Activated CD4-positive, alpha-beta T cell treated with anti-CD3 and anti-CD28 coated beads, Interleukin-2, amount 50 U/mL, for 16 hours (primary cell): ENCODE data around the gene ZNF208.
A peak's percentile ranks its signal among the peaks of the same experiment; 100 is the strongest.
"Not testable (repeated sequence)": the region's sequence is repeated elsewhere in the genome, so short reads cannot be mapped to it uniquely, and the experiment has no call there.

Experiments used
- DNase-seq: peaks from one replicate; pipeline ENCODE4 v3.0.0-alpha.2; 2020

Gene ZNF208

DNA sequence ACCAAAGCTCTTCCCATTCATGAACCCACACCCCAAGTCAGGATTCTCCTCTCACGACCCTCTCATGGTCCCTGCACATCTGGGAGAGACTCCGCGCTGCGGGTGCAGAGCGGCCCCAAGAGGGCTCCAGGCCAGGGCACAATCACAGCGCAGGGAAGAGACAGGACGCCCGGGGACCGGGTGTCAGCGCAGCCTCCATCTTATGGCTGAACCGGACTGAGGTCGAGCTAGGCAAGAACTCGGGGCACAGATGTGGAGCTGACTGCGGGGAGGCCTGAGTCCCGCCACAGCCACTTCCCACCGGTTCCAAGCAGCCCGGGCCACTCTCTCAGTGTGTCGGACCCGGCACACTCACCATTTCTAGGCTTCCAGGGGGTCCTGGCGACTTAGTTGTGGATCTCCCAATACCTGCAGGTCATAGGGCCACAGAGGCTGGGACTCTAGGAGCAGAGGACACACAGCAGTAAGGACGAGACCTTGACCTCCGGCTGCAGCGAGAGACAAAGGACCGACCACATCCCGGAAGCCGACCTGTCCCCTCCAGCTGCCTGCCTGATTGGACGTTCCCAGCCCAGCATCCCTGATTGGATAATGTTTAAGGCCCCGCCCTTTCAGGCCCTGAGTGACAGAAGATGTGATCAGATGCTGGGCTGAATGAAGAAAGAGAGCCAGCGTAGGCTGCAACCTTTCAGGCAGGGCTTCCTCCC is at the start of gene ZNF208:
TSS of gene ZNF208 (minus strand) at position 507 of the 707 bp plus-strand sequence. CDS start at position 358, 149 bp downstream.
- DNase-seq: peak; percentile 17

DNA sequence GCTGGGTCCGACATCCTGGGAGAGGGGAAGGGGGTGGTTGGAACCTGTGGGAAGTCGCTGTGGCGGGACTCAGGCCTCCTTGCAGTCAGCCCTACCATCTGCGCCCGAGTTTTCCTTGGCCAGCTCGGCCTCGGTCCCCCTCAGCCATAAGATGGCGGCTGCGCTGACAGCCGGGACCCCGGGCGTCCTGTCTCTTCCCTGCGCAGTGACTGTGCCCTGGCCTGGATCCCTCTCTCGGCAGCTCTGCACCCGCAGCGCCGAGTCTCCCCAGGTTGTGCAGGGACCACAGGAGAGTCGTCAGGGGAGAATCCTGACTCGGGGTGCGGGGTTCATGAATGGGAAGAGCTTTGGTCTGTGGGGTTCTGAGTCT is 41.9 kb upstream of the ZNF208 start:
- DNase-seq: peak; percentile 5

DNA sequence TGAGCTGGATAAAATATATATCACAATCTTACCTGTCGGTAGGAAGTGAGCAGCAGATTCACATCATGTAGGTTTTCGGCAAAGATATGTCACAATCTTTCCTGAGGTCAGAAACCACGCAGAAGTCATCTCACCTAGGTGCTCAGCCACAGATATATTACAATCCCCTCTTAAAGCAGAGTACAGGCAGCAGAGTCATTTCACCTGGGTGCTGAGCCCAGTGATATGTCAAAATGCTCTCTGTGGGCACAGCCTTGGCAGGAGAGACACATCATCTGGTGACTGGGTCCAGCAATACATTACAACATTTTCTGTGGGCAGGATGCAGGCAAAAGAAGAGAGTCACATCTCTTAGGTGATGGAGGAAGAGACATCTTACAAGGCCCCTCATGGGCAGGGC is 30.4 kb upstream of the ZNF208 start:
- not testable (repeated sequence) for DNase-seq

DNA sequence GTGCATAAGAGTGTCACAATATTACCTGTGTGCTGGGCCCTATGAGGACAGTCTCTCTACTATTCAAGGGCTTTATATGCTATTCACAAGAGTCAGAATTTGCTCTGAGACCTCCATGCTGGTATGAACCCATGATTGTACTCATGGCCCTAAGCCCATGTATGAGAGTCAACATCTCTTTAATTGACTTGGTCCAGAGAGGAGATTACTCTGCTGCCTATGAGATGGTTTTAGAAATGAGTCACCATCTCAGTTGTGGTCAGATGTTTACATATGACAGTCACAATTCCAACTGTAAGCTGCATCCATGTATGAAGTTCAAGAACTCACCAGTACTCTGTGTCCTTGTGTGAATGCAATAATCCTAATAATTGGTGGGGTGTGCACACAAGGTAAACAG is 19.9 kb upstream of the ZNF208 start:
- peak; percentile 6 for DNase-seq

DNA sequence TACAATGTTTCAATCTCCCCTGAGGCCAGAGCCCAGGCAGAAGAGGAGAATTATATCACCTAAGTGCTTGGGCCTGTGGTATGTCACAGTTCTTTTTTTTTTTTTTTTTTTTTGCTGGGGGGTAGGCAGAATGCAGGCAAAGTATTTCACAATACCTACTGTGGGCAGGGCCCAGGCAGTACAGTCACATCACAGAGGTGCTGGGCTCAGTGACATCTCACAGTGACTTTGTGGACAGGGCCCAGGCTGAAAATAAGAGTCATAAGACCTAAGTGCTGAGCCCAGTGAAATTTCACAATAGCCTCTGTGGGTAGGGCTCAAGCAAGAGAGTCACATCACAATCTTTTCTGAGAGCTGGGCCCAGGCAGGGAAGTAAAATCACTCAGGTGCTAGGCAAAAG is 15.9 kb upstream of the ZNF208 start:
- no peak for DNase-seq

DNA sequence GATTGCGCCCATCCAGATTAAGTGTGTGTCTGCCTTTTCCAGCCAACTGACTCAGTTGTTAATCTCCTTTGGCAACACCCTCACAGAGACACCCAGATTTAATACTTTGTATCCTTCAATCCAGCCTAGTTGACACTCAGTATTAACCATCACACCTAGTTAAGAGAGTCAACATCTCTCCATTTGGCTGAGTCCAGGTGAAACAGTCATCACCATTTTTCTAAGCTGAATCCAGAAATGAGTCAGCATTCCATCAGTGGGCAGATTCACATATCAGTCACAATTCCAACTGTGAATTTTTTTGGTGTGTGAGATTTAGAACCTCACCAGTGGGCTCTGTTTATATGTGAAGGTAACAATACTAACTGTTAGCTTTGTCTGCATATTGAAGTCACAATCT is 14.8 kb upstream of the ZNF208 start:
- not testable (repeated sequence) for DNase-seq

DNA sequence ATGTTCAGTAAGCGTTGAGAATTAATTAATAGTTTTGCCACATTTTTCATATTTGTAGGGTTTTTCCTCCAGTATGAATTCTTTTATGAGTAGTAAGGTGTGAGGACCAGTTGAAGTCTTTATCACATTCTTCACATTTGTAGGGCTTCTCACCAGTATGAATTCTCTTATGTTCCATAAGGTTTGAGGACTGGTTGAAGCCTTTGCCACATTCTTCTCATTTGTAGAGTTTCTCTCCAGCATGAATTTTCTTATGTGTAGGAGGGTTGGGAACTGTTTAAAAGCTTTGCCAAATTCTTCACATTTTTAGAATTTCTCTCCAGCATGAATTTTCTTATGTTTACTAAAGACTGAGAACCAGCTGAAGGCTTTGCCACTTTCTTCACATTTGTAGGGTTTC is 40.3 kb downstream of the ZNF208 start:
- DNase-seq: no peak

DNA sequence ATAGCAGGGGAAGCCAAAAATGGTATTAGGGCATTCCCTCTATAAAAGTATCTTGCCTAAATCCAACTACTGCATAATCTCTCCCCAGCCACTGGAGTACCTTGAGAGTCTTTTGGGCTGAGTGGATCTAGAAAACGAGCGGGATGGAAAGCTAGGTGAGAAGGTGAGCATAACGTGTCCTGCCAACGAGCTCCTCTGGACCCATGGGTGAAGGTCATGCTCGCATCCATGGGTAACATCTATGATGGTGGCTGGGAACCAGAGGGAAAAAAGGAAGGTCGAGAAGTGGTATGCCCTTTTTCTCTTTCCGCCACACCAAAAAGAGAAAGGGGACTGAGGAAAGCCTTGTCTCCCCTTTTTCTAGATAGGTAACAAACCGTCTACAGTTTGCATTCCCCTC is 63.0 kb downstream of the ZNF208 start:
- DNase-seq: no peak

DNA sequence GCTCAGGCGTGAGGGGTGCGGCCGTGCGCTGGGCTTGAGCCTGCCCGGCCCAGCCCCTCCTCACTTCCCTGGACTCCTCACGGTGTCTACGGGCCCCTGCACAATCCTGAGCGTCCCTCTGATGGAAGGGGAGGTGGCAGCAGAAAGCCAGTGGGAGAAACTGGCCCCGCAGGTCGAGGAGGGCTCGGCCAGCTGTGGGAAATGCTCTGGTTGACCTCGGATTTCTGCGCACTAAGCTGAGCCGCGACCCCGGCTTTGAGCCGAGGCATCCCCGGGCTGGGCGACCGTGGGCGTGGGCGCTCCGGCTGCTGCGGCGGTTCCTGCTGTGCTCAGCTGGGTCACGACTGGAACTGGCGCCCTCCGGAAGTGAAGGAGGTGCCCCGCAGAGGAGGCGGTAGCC is 70.1 kb downstream of the ZNF208 start:
- DNase-seq: no peak

DNA sequence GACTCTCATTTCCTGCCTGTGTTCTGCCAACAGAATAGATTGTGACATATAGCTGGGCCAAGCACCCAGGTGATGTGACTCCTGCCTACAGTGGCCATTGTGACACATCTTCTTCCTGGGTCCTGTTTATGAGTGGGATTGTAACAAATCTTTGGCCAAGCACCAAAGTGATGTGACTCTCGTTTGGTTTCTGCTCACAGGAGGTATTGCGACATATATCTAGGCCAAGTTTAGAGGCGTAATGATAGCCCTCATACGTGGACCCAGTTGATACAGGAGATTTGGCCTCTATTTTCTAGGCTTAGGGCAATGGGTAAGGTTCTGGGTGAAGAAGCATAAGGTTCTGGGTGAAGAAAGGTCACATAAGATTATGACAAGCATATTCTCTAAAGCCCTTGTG is 76.2 kb downstream of the ZNF208 start:
- no peak for DNase-seq

DNA sequence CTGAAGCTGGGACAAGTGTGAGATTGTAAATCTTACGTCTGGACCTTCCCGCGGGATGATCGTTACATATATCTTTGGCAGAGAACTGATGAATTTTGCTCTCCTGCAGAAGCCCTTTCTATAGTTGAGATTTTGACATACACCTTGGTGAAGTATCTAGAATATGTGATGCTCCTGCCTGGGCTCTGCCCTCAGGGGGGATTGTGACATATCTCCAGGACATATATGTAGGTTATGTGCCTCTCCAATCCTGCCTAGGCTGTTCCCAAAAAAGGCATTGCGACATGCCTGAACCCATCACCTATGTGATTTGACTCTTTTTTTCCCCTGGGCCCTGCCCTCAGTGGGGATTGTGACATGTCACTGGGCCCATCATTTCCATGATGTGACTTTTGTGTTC is 76.6 kb downstream of the ZNF208 start:
- no peak for DNase-seq

DNA sequence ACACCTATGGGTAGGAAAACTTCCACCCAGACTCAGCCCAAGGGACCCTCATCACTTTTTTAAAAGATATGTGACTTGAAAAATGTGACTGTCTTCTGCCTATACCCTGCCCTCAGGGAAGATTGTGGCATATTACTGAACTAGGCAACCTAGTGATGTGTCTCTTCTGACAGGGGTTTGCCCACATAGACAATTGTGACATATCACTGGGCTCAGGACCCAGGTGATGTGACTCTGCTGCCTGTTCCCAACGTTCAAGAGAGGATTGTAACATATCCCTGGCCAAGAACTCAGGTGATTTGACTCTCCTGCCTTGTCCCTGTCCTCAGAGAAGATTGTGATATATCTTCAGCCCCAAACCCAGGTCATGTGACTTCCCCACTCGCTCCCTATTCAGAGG is 88.5 kb downstream of the ZNF208 start:
- DNase-seq: no peak

DNA sequence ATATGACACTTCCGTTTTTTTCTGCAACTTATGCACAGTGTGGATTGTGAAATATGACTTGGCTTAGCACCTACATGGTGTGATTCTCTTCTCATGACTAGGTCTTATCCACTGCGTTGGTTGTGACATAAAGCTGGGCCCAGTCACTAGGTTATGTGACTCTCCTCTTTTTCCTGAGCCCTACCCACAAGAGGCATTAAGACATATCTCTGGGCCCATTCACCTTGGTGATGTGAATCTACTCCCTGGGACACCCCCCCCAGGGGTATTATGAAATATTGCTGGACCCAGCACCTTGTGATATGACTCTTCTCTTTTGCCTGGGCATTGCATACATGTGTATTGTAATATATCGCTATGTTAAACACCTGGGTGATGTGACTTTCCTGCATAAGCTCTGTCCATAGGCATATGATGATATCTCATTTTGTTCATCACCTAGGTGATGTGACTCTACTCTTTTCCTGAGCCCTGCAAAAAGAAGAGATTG is 89.0 kb downstream of the ZNF208 start:
- DNase-seq: no peak

DNA sequence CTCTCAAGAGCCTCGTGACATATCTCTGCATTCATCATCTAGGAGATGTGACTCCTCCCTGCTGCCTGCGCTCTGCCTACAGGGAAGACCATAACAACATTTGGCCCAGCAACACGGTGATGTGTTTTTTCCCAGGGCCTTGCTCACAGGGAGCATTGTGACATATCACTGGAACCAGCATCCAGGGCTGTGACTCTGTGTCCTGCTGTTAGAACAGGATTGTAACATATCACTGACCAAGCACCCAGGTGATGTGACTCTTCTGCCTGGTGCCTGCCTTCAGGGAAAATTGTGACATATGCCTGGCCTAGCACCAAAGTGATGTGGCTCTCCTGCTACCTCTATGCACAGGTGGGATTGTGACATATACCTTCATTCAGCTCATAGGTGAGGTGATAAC is 95.3 kb downstream of the ZNF208 start:
- DNase-seq: no peak

DNA sequence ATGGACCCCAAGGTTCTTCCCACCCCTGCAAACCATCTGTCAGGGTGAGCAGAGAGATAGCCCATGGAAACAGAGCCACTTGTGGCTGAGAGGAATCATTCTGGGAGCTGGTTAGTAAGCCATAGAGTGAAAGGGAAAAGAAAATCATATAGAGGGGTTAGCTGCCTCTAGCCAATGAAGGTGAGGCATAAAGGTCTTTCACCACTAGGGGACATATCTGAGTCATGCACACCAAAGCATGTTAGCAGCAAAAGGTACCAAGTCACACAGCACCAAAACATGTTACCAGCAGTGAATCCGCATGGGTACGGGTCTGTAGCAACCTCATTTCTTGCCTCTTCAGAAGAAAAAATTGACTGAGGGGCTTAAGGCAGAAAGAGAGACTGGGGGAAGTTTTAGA is 98.1 kb downstream of the ZNF208 start:
- no peak for DNase-seq

DNA sequence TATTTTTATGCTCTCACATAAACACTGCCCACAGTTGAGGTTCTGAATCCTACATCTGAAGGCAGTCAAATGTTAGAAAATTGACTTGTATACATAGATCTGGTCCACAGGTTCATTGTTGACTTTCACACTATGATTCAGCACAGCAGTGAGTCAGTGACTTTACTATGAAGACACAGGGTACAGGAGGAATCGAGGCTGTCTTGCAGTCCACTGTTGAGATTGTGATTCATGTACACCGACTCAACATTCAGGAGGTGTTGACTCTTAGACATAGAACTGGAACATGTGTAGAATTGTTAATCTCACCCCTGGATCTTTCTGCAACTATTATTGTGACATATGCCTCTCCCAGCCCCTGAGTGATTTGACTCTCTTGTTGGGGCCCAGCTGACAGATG is 100.4 kb downstream of the ZNF208 start:
- no peak for DNase-seq

DNA sequence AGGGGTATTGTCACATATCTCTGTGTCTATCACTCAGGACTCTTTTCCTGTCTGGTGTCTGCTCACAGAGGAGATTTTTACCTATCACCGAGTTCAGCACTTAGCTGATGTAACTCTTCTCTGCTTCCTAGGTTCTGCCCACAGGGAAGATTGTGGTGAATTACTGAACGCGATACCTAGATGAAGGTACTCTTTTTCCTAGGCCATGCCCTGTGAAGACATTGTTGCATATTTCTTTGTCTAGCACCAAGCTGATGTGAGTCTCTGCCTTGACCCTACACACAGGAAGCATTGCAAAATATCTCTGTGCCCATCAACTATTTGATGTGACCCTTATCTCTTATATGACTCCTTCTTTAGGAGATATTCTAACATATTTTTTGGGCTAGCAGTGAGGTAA is 102.7 kb downstream of the ZNF208 start:
- no peak for DNase-seq

DNA sequence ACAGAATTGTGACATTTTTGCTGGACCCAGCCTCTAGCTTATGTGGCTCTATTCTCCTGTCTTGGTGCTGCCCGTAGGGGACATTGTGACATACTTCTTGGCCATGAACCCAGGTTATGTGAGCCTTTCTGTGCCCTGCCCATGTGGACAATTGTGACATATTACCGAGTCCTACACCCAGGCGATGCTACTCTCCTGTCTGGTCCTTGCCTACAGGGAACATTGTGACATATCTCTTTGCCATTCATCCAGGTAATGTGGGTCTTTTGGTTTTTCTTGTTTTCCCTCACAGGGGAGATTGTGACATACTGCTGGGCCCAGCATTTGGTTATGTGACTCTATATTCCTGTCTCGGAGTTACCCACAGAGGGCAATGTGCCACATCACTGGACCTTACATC is 103.2 kb downstream of the ZNF208 start:
- no peak for DNase-seq

DNA sequence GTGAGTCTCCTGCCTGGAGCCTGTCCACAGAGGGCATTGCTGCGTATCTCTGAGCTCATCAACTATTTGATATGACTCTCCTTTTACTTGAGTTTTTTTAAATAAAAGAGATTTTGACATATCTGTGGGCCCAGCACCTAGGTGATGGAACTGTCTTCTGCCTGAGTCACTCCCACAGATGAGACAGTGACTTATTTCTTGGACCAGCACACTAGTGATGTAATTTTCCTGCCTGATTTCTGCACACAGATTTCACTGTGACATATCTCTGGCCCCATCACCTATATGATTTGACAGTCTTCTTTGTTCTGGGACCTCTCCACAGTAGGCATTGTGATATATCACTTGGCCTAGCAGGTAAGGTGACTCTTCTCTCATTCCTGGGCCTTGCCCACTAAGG is 108.2 kb downstream of the ZNF208 start:
- DNase-seq: no peak

DNA sequence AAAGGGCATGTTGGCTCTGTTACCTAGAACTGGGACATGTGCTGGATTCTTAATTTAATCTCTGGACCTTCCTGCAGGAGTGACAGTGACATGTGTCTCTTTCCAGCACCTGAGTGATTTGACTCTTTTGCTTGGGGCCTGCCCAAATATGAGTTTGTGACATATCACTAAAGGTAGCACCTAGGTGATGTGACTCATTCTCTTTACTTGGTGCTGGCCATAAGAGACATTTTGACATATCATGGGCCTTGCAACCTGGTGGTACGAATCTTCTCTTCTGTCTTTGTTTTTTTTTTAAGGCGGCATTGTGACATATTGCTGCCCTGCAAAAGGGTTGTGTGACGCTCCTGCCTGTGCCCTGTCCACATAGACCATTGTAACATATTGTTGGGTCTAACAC is 108.9 kb downstream of the ZNF208 start:
- DNase-seq: no peak

DNA sequence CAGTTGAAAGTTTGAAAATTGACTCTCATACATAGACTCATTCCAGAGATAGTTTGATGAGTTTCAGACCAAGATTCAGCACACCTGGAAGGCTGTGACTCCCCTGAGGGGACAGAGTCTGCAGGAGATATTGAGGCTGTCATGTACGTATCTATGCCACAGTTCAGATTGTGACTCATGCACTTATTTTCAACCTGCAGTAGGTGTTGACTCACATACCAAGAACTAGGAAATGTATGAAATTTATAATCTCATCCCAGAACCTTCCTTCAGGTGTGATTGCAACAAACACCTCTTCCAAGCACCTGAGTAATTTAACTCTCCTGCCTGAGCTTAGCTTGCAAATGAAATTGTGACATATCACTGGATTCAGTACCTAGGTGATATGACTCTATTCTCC is 110.3 kb downstream of the ZNF208 start:
- no peak for DNase-seq

DNA sequence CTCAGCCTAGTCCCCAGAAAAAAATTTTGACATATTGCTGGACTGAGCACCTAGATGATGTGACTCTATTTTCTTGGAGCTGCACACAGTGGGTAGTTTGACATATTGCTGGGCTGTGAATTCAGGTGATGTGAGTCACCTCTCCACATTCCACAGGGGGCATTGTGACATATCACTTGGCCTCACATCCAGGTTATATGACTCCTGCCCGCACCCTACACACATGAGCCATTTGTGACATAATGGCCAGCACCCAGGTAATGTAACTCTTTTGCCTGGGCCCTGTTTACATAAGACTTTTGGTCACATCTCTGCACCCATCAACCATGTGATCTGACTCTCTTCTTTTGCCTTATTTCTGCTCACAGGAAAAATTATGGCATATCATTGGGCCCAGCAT is 119.7 kb downstream of the ZNF208 start:
- DNase-seq: no peak

DNA sequence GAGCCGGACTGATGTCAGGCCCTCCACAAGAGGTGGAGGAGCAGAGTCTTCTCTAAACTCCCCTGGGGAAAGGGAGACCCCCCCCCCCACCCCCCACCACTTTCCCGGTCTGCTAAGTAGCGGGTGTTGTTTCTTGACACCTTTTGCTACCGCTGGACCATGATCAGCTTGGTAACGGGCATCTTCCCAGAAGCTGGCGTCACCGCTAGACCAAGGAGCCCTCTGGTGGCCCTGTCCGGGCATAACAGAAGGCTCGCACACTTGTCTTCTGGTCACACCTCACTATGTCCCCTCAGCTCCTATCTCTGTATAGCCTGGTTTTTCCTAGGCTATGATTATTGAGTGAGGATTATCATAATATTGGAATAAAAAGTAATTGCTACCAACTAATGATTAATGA is 120.7 kb downstream of the ZNF208 start:
- DNase-seq: not testable (repeated sequence)

DNA sequence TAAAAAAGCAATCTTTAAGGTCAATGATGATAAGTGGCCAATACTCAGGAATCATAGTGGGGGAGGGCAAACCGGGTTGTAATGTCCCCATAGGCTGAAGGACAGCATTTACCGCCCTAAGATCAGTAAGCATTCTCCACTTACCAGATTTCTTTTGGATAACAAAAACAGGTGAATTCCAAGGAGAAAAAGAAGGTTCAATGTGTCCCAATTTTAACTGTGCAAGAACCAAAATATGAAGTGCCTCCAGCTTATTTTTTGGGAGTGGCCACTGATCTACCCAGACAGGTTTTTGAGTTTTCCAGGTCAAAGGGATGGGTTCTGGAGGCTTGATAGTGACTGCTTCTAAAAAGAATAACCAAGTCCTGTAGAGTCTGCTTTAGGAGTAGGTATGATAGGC is 125.2 kb downstream of the ZNF208 start:
- not testable (repeated sequence) for DNase-seq

DNA sequence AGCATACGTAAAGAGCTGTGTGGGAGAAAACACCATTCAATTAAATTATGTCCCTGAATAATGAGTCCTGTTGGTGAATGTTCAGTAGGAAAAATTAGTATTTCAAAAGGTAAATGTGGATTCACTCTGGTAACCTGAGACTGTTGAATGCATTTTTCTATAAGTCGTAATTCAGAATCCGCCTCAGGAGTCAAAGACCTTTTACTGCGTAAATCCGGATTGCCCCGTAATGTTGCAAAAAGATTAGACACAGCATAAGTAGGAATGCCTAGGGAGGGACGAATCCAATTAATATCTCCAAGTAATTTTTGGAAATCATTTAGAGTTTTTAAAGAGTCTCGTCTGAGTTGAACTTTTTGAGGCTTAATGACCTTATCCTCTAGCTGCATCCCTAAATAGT is 126.0 kb downstream of the ZNF208 start:
- DNase-seq: not testable (repeated sequence)
